IPS DF 4.7 (cell line): Measurements from ENCODE around the gene ZC3H14.
"Not testable (repeated sequence)": the region's sequence is repeated elsewhere in the genome, so short reads cannot be mapped to it uniquely, and the experiment has no call there.

Experiments used
- DNase-seq: peaks from one replicate; pipeline ENCODE4 v3.0.0-alpha.2; 2013; ENCODE audit warnings: low spot score; ENCODE audit errors: extremely low read depth

Gene ZC3H14, protein sequence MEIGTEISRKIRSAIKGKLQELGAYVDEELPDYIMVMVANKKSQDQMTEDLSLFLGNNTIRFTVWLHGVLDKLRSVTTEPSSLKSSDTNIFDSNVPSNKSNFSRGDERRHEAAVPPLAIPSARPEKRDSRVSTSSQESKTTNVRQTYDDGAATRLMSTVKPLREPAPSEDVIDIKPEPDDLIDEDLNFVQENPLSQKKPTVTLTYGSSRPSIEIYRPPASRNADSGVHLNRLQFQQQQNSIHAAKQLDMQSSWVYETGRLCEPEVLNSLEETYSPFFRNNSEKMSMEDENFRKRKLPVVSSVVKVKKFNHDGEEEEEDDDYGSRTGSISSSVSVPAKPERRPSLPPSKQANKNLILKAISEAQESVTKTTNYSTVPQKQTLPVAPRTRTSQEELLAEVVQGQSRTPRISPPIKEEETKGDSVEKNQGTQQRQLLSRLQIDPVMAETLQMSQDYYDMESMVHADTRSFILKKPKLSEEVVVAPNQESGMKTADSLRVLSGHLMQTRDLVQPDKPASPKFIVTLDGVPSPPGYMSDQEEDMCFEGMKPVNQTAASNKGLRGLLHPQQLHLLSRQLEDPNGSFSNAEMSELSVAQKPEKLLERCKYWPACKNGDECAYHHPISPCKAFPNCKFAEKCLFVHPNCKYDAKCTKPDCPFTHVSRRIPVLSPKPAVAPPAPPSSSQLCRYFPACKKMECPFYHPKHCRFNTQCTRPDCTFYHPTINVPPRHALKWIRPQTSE

DNA sequence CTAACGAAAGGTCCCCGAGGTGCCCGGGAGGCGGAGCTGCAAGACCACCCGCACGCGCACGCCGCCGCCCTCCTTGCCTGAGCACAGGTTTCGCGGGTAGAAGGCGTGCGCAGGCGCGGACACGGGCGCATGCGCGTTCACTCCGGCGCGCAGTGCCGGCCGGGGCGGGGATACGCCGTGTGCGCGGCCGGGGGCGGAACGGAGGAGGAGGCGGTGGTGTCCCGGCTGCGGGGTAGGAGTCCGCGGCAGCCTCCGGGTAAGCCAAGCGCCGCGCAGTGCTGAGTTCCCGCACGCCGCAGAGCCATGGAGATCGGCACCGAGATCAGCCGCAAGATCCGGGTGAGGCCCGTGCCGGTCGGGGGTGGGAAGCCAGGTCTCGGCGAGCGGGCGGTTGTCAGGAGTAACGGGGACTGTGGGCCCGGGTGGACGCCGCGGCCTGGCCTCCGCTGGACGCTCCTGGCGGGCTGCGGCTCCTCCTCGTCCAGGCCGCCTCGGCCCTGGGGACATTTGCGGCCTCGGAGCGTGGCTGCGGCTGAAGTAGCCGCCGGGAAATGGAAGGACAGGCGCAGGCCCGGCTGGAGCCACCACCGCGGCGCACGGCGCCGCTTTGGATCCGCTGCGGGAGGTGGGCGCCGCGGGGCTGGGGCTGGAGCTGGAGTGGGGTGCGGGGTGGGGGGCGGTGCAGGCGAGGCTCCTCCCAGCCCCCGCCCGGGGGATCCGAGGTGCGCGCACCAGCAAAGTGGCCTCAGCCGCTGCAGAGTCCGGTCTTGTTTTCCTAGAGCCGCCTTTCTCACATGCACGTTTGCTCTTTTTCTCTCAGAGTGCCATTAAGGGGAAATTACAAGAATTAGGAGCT is at the start of gene ZC3H14:
Gene ZC3H14, plus strand, starts transcription at position 207 of the 856 bp plus-strand sequence. Its CDS starts 97 bp downstream, at position 304.
- peak; percentile 64 for DNase-seq

DNA sequence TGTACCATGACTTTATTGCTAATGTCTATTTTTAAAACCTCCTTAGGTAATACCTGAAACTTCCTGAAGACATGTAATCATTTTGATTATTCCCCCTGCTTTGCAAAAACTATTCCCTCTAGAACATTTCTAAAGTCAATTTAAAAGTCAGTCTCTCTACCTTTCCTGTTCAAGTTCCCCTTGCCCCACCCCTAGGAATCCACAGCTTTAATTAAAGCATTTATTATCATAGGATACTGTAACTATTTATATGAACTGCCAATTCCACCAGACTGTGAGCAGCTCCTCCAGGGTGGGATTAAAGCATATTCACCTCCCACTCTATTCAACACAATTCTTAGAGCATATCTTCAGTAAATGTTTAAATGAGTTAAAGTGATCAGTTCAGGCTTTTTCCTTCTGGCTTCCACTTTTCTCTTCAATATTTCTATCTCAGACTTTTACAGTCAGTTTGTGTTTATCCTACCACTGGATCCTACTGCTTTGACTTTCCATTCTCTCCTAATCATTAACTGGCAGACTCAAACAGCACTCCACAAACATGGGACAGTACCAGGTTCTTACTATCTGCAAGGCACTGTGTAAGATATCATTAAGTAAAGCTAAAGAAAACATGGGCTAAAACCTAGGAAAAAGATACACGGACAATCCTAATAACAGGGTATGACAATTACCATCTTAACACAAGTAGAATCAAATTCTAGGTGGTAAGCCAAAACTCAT is 47.2 kb upstream of the ZC3H14 start:
- no peak for DNase-seq

DNA sequence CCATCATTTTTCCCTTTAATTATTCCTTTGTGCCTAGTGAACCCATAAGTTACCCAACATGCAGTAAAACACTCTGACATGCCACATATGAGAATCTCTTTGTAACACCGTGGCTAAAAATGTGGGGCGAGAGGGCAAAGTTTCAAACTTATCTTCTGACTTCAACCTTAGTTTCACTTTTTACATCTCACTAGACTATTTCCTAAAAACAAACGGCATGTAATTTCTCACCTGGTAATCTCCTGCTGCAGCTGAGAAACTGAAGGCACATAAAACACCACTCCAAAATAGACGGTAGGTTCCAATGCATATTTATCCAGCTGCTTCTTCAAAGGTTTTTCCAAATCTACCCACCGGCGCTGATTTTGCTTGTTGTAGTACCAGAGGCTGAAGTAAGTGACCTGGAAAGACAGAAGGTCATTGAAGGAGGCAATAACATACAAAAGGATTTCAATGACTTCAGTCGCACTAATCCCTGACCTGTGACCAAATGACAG is 45.9 kb upstream of the ZC3H14 start:
- no peak for DNase-seq

DNA sequence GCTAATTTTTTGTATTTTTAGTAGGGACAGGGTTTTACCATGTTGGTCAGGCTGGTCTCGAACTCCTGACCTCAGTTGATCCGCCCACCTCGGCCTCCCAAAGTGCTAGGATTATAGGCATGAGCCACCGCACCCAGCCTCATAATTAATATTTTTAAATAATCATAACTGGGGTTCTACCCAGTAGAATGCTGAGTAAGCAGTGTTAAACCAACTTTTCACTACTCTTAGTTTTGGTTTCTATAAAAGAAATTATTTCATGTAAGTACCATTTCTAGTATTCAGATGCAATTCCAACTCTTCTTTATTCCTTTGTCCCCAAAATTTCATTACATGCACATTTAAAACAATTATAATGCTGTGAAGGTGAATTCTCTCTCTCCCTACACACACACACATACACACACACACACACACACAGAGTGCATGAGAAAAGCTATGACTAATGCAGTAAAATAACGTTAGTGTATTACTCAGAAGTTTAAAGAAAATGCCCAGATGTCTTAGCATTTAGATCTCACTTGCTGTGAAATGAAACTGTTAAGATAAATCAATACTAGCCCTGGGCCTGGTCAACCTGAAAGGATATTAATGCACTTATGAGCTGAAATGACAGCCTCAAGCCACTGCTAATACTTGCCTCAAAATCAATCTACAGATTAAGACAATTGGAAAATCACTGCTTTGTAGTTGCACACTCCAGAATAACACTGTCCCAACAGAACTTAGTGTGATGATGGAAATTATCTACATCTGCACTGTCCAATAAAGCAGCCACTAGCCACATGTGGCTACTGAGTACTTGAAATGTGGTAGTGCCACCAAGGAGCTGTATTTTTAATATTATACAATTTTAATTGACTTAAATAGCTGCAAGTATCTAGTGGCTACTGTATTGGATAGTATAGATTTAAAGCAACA is 44.0 kb upstream of the ZC3H14 start:
- no peak for DNase-seq

DNA sequence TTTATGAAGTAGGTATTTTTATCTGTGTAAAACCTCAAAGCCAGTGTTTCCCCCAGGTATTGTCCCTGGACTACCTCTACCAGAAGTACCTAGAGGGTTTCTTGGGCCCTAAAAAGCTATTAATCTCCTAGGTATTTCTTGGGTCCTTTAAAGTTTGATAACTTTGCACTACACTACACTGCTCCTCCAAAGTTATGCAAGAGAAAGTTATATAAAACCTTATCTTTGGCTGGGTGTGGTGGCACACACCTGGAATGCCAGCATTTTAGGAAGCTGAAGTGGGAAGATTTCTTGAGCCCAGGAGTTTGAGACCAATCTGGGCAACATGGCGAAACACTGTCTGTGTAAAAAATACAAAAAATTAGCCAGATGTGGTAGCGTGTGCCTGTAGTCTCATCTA is 42.9 kb upstream of the ZC3H14 start:
- DNase-seq, result no peak

DNA sequence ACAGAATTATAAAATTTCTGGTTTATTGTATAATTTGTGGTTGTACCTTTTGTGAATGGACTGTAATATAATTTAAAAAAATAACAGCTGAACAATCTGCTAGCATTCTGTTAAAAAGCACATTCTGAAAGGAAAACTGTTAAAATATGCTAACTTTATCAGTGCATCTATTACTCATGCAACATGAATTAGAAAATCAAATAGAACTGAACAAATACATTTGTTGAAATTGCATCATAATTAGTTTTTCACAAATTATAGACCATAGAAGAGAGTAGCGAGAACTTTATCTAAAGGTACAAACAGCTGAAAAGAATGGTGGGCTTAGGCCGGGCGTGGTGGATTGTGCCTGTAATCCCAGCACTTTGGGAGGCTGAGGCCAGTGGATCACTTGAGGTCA is 41.0 kb upstream of the ZC3H14 start:
- DNase-seq, result no peak

DNA sequence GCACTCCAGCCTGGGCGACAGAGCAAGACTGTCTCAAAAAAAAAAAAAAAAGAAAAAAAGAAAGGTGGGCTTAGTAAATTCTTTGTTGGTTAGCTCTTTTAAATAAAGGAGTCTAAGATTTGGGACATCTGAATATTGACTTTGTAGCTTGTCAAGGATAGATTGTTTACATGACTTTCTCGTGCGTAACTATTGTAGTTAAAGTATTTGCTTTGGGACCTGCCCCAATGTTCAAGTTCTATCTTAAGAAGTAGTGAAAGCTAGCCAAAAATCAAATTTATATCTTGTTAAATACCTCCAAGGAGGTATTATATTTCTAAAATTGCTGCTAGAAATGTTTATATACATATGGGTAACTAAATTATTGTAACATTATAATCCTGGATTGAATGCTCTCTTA is 40.4 kb upstream of the ZC3H14 start:
- no peak for DNase-seq

DNA sequence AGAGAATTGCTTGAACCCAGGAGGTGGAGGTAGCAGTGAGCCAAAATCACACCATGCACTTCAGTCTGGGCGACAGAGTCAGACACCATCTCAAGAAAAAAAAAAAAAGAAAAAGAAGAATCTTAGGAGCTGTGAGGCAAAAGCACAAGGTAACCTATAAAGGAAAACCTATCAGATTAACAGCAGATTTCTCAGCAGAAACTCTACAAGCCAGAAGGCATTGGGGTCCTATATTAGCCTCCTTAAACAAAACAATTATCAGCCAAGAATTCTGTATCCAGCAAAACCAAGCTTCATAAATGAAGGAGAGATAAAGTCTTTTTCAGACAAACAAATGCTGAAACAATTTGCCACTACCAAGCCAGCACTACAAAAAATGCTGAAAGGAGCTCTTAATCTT is 32.9 kb upstream of the ZC3H14 start:
- DNase-seq, result not testable (repeated sequence)

DNA sequence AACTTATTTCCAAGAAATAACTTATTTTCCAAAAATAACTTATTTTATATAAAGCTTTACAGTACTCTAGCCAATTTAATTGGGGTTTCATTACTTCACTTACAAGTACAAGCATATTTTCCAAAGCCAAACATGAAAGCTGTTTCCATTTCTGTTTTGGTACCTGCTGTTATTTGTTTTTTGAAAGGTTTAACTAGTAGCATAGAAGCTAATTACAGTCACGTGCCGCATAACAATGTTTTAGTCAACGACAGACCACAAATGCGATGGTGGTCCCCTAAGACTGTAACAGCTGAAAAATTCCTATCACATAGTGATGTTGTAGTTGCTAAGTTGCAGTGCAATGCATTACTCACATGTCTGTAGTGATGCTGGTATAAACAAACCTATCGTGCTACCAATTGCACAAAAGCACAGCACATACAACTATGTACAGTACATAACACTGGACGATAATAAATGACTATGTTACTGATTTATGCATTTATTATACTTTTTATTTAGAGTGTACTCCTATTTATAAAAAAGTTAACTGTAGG is 29.7 kb upstream of the ZC3H14 start:
- DNase-seq, result no peak

DNA sequence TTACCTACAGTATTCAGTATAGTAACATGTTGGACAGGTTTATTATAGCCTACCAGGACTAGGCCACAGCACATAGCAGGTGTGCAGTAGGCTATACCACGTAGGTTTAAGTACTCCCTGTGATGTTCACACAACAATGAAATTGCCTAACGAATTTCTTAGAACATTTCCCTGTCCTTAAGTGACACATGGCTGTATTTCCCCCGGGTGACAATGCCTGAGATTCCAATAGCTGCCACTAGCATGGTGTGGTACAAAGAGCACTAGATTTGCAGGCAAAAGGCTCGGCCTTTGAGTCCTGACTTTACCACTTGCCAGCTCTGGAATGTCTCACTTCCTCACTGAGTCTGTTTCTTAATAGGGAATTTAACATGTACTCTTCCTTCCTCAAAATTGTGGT is 27.7 kb upstream of the ZC3H14 start:
- no peak for DNase-seq

DNA sequence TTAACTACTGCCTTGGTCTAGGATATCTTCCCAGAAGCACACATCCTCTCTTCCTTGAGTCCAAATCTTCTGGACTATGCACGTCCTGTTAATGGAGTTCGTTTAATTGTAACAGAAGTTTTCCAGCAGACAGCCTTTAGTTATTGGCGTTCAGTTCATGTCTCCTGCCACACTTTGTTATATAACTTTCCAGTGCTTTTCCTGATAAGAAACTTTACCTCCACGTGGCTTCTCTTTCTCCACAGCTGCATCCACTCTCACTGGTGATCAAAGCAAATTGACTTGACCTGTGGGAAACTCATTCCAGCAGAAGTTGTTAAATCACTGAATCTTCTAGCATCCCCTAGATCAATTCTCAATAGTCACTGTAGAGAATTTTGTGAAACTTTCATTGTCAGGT is 27.0 kb upstream of the ZC3H14 start:
- no peak for DNase-seq

DNA sequence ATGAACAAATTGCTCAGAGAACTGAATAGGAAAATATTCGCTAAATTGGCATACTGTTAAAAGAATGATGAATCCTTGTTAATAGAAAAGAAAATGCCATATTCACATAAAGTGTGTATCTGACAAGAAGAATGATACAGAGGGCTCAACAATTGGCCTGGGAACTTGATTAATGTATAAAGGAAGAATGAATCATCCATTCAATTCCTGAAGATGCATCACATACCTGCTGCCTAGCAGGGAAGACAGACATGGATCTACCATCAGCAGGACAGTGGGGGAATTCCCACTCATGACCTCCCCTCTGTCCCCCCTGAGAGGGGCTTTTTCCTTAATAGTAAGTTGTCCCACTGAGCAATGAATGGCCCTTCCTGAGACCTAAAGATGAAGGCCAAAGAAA is 21.5 kb upstream of the ZC3H14 start:
- no peak for DNase-seq

DNA sequence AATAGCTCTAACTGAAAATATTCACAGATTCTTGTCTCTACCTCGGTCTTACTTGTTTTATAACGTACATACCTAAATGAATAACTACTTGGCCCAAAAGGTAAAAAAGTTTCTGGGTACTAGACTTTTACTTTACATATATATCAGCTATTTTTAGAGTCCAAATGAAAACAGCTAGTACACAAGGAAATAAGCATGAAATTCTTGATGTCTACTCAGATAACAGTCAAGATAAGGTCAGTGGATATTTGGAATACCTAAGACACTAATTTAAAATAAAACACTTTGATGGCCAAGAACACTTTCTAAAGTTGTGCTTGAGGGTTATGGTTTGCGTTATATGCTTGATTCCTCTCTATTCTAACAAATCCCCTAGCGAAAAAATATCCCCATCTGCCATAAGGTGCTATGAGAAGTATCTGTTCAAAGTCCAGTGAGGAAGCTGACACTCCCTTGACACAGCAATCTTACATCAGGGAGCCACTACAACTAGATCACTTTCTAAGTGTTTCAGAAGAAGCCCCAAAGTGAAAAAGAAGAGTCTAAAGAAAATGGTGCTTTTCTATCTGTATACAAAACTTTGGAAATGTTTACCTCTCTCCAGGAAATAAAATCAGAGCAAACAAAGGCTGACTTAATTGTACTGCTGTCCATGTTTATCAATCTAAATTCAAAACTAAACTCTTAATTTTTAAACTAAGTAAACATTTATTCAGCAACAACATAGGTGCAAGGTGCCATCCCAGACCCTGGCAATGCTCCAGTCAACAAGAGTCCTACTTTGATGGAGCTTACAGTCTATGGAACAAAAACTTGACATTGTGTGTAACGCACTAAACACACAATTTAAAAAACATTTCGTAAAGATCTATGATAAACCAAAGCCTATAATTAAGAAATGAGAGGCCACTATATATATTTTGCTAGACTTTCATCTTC is 19.7 kb upstream of the ZC3H14 start:
- no peak for DNase-seq

DNA sequence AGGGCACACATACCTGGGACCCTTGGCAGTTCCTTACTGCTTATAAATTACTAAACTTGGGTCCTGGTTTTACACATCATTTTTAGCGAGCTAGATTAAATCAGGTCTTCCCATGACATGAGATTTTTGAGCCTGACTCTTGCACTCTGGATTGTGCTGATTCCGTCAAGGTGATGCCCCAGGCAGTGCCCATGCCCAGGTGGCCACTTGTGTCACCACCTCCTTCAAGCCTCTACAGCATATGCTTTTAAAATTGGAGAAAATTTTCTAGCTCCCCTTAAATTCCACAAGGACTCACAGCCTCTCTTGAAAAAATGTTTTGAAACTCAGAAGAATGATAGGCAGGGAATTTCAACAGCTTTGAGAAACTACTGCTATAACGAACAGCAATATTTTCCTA is 17.6 kb upstream of the ZC3H14 start:
- DNase-seq, result no peak

DNA sequence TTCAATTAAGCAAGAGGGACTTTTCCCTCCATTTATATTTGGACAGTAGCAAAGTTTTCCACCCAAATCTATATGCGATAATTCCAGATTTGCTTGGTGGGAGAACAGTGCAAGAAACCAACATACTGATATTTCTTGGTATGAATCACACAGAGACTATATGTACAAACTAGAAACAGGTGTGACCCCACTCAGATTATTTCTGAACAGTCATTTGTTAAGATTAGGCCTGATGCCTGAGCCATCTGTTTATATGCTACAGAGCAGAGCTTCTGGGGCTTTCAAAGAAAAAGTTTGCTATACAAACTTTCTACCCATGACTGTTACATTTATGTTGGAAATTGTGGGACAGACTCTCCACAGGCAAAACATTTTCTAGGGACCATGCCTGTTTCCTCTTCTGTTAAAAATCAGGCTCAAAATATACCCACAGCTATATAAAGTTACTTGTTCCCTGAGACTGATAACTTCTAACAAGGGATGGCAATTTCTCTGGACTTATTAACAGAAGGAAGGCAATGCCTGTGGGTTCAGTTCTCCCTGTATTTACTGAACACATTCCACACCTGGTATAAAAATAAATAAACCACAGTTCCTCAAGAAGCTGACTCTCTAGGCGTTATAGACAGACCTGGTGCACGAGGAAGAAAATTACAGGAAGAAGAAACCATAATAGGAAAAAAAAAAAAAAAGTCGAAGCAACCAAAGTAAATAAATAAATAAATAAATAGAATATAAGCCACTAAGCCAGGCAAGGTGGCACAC is 16.0 kb upstream of the ZC3H14 start:
- DNase-seq, result no peak

DNA sequence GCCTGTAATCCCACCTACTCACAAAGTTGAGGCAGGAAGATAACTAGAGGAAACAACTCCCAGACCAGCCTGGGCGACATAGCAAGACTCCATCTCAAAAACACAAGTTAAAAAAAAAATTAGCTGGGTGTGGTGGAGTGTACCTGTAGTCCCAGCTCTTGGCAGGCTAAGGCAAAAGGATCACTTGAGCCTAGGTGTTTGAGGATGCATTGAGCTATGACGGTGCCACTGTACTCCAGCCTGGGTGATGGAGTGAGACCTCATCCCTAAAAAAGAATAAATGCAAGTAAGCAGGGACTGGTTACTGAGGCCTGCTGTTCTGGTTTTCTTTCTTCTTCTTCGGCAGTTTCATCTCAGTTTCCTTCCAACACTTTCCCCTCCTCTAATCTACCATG is 15.5 kb upstream of the ZC3H14 start:
- no peak for DNase-seq

DNA sequence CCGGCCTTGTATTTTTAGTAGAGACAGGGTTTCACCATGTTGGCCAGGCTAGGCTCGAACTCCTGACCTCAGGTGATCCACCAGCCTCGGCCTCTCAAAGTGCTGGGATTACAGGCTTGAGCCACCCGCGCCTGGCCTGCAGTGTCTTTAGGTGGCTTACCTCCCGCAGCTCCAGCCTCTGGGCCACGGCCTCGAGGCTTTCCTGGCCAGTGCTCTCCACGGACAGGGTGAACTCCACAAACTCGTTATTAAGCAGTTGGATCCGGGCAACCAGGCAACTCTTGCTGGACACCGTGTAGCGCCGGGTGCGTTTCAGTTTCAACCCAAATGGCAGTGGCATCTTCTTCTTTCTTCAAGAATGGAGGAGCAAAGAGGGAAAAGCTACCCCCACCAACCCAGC is 12.8 kb upstream of the ZC3H14 start:
- DNase-seq, result no peak
